Loucy (cell line): ENCODE data around the gene KIF26A.

Source experiments
- CTCF ChIP-seq: fragments of 200-600 bp; sonication (generic); conservative IDR thresholded peaks from 2 replicates; pipeline ENCODE4 v1.5.1; 2014; ENCODE audit warnings: mild to moderate bottlenecking, antibody characterized with exemption, low read length
- EZH2phosphoT487 ChIP-seq: fragments of 200-600 bp; IDR thresholded peaks from 2 replicates; pipeline ENCODE4 v1.6.1; 2018; ENCODE audit warnings: antibody characterized with exemption, mild to moderate bottlenecking, moderate library complexity, borderline replicate concordance

GRCh38 chr14:104229534-104230055, 91.2 kb downstream of the KIF26A start:
- no peak for TF ChIP-seq EZH2phosphoT487
- TF ChIP-seq CTCF = no peak
